Ovary (tissue), 3 donors: ENCODE data around the gene FUT2.
"Not testable (repeated sequence)": the region's sequence is repeated elsewhere in the genome, so short reads cannot be mapped to it uniquely, and the experiment has no call there.

Experiments used
- EP300 ChIP-seq: sonication (generic); formaldehyde crosslinking; IDR thresholded peaks from one replicate; pipeline ENCODE4 v1.6.1; 2017; ENCODE audit warnings: antibody characterized with exemption
- TF ChIP-seq, protein P1 (sequence below), 3 donors: fragments of 450-650 bp in 2 of 3; fragments of 200-600 bp in 1 of 3; IDR thresholded peaks; one replicate each; pipeline versions ENCODE4 v1.5.1 to v1.8.0; 2016 to 2022; ENCODE audit warnings: antibody characterized with exemption in 3 of 3, mild to moderate bottlenecking in 1 of 3
- donor health status: DM: no; HTN: no; CAD: no.

DNA sequence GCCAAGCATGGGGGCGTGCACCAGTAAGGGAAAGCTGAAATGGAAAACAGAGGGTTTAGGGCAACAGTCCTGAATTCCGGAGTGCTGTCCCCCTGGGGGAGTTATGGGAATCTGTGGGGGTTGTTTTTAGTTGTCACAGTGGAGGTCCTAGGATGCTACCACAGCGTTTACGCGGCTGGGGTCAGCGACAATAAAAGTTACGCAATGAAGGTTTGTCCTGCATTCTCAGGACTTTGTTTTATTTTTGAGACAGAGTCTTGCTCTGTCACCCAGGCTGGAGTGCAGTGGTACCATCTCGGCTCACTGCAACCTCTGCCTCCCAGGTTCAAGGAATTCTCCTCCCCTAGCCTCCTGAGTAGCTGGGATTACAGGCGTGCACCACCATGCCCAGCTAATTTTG is 2.1 kb upstream of the FUT2 start:
- TF ChIP-seq, protein P1, sequence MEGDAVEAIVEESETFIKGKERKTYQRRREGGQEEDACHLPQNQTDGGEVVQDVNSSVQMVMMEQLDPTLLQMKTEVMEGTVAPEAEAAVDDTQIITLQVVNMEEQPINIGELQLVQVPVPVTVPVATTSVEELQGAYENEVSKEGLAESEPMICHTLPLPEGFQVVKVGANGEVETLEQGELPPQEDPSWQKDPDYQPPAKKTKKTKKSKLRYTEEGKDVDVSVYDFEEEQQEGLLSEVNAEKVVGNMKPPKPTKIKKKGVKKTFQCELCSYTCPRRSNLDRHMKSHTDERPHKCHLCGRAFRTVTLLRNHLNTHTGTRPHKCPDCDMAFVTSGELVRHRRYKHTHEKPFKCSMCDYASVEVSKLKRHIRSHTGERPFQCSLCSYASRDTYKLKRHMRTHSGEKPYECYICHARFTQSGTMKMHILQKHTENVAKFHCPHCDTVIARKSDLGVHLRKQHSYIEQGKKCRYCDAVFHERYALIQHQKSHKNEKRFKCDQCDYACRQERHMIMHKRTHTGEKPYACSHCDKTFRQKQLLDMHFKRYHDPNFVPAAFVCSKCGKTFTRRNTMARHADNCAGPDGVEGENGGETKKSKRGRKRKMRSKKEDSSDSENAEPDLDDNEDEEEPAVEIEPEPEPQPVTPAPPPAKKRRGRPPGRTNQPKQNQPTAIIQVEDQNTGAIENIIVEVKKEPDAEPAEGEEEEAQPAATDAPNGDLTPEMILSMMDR (IDR thresholded peaks at IDR 0.05): not testable (repeated sequence)
- TF ChIP-seq EP300: not testable (repeated sequence)
